ENCODE results near the gene RBM33. TPM values are rescaled to one million over a fixed set of nuclear protein-coding genes. Genes with fewer than 3 reads are reported as not detected.

RBM33 gene
- total and polyA plus RNA-seq, 2 of the 4 experiments (the other 2 are of a cell fraction): 7.3 to 10.8 TPM

DNA sequence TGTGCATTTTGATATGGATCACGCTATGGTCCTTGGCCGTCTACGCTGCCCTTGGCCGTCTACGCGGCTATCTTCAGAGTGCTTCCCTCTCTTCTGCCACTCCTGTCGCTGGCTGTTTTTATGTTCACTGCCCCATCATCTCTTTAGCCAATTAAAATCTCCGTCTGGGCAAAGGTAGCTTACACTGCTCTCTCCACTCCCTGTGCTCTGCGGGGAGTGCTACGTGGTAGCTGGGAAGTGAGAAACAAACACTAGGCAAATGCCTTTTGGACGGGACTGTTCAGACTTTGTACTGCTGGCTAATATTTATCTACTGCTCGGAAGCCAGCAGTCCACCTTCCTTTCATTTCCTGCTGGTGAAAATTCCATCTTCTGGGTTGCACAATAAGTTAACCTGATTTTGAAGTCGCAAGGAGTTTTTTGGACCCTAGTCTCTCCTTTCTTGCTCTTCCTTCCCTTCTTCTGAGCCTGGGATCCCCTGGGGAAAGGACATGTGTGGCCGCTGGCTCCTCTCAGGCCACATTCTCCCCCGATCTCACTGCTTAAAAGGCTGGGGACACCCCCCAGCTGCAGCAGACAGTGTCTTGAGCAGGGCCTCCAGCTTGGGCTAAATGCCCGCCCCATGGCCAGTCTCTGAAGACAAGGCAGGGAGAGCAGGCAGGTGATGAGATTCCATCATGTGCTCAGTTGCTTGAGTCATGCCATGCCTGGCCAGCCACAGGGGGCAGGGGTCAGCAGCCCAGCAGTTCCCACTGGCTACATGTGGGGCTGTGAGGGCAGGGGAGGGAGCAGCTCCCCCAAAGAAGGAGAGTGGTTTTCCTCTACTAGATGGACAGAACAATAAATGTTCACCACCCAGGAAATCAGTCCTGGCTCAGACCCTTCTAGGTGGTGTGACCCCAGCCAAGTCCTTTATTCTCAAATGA, 25.5 kb upstream of the RBM33 start:
- peak; percentile 84 for ATAC-seq (ENCODE audit: low read depth)
- POLR2A ChIA-PET (ENCODE audit: unreplicated experiment): no interaction called here

More for the DNA sequence above, 25.5 kb upstream of the RBM33 start:
- H2AK5ac ChIP-seq (ENCODE audit: low read depth, low read length): no peak overlapping the region
- no peak overlapping the region for H3K56ac ChIP-seq (ENCODE audit: extremely low read depth, insufficient read depth, low read length)
- no peak overlapping the region for H3K27ac ChIP-seq (ENCODE audit: insufficient read depth, low read length)
- no peaks in the 10 kb centered on the region; the same call in 1 of the 2 replicates for H3K9me3 ChIP-seq (ENCODE audit: control insufficient read depth, insufficient read depth, low read length)
- CTCF ChIA-PET: interaction anchor here (0.7 kb wide), 1 partner anchor 138 kb away, joined by 3 read pairs; no protein-coding TSS in a partner anchor
- intact Hi-C loops (cut with micrococcal nuclease): no loop called here
- no peak overlapping the region for H2BK20ac ChIP-seq (ENCODE audit: low read depth, low read length)
- H2BK15ac ChIP-seq (ENCODE audit: low read depth, low read length): no peak overlapping the region
- dilution Hi-C loops (cut with HindIII; ENCODE audit: low sequenced_read_pairs, unreplicated experiment): no loop called here
- no peaks in the 10 kb centered on the region for H4K20me1 ChIP-seq (ENCODE audit: insufficient read depth, low read length)
- no peak overlapping the region for H2AK9ac ChIP-seq (replicated peaks; ENCODE audit: low read depth, low read length, poor library complexity)
- TF ChIP-seq NFE2L2 (IDR thresholded peaks at IDR 0.05; ENCODE audit: low read depth, low read length) (no peak), BHLHE40 (IDR thresholded peaks at IDR 0.05; ENCODE audit: low read depth, low read length) (0 out of 2 replicates have a peak, but pooled peaks have one; percentile 25), POLR2A (IDR thresholded peaks at IDR 0.05; ENCODE audit: low read depth, low read length) (no peak)
- TF ChIP-seq, protein P1, sequence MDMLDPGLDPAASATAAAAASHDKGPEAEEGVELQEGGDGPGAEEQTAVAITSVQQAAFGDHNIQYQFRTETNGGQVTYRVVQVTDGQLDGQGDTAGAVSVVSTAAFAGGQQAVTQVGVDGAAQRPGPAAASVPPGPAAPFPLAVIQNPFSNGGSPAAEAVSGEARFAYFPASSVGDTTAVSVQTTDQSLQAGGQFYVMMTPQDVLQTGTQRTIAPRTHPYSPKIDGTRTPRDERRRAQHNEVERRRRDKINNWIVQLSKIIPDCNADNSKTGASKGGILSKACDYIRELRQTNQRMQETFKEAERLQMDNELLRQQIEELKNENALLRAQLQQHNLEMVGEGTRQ (IDR thresholded peaks at IDR 0.05; ENCODE audit: low read depth, low read length): peak; percentile 50; the same call in 1 of the 2 replicates
- 56% methylated on average over 6 of the region's 16 CpGs; no CpG with 5 or more reads in 1 of the 2 experiments for WGBS, 2 experiments (ENCODE audit: extremely low coverage in 2 of 2, insufficient read length in 1 of 2)
- no peak overlapping the region for H3K14ac ChIP-seq (replicated peaks; ENCODE audit: low read depth, low read length)
- no peaks in the 10 kb centered on the region for H3K4me1 ChIP-seq (ENCODE audit: control insufficient read depth, insufficient read depth, low read length)
- no peaks in the 10 kb centered on the region for H3K9me1 ChIP-seq (ENCODE audit: insufficient read depth, low read length)
- no peak overlapping the region for H2AFZ ChIP-seq (replicated peaks; ENCODE audit: low read length, poor library complexity)
- H3K4ac ChIP-seq (ENCODE audit: low read depth, low read length): no peak overlapping the region
- H3K4me2 ChIP-seq (ENCODE audit: low read depth, low read length): no peak overlapping the region
- H2BK120ac ChIP-seq (ENCODE audit: low read depth, low read length): no peak overlapping the region
- H2BK5ac ChIP-seq (ENCODE audit: low read depth, low read length, poor library complexity, severe bottlenecking): no peak overlapping the region
- H3K9ac ChIP-seq (ENCODE audit: low read depth, low read length): no peak overlapping the region
- H3K36me3 ChIP-seq (ENCODE audit: control insufficient read depth, insufficient read depth, low read length): no peaks in the 10 kb centered on the region
- DNase-seq: peak; percentile 58
- no peak overlapping the region for H4K5ac ChIP-seq (ENCODE audit: low read depth, low read length)
- H3K79me1 ChIP-seq (ENCODE audit: low read depth in 1 of 2, low read length in 2 of 2): no peaks in the 10 kb centered on the region
- BruUV-seq (replicated peaks): no TSS peak
- H3K4me3 ChIP-seq (ENCODE audit: insufficient read depth, low read depth, low read length): no peak overlapping the region
- no peak overlapping the region for H3K23ac ChIP-seq (ENCODE audit: low read depth, low read length)
- no peak overlapping the region for H3K18ac ChIP-seq (ENCODE audit: low read depth, low read length)
- no peak overlapping the region for H4K8ac ChIP-seq (ENCODE audit: low read depth in 2 of 2, low read length in 2 of 2)
- peaks cover 3% of the 10 kb centered on the region for H3K27me3 ChIP-seq (ENCODE audit: control insufficient read depth, insufficient read depth, low read length)
- in situ Hi-C loops (cut with MboI; ENCODE audit: low sequenced_read_pairs): no loop called here
- no peak overlapping the region for H4K91ac ChIP-seq (ENCODE audit: insufficient read depth, low read depth, low read length)
